Omental fat pad (tissue), 4 donors: Measurements from ENCODE around the gene RALGPS1. TPM values are rescaled to one million over a fixed set of nuclear protein-coding genes. Genes with fewer than 3 reads are reported as not detected.

Experiments
- ATAC-seq: fragments of 150-250 bp; one replicate; pipeline ENCODE4 v1.9.1; 2016; ENCODE audit warnings: mild to moderate bottlenecking, moderate library complexity; ENCODE audit not compliant: low FRiP score
- DNase-seq: peaks from one replicate; pipeline ENCODE4 v3.0.0-alpha.2; 2019; ENCODE audit warnings: low spot score
- total RNA-seq, 4 donors: library from RNA; depleted of rRNA; stranded (reverse); fragments of >200 nt; gene quantifications; one replicate each; pipeline ENCODE4 v1.1.0, GENCODE V29; 2016
- TF ChIP-seq, protein P1 (sequence below), 3 donors: fragments of 450-650 bp; IDR thresholded peaks; one replicate each; pipeline ENCODE4 v1.5.1; 2016 to 2017; ENCODE audit warnings: antibody characterized with exemption in 3 of 3, mild to moderate bottlenecking in 3 of 3, moderate library complexity in 2 of 3

The RALGPS1 gene
- total RNA-seq, 4 donors from 2014 or later, result 4.0 to 15.3 (median 4.8) TPM

DNA sequence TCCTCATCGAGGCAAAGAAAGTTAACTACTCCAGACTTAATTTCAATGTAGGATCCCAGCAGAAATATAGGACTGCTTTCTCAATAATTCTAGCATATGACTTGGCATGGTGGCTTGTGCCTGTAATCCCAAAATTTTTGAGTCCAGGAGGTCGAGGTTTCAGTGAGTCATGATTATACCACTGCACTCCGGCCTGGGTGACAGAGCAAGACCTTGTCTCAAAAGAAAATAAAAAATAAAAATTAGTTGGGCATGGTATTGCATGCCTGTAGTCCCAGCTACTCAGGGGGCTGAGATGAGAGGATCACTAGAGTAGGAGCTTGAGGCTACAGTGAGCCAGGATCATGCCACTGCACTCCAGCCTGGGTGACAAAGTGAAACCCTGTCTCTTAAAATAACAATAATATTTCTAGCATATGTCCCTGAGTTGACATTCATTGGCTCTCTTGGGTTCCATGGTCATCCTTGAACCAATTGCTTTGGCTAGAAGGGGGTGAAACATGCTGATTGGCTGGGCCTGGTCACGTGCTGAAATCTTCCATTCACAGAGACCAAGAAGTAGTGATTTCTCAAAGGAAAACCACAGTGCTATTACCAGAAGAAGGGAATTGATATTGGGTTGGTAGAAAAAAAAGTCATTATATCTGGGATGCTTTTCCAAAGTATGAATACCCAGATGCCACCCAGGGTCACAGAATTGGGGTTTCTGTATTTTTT is 318.4 kb downstream of the RALGPS1 start:
- TF ChIP-seq, protein P1, sequence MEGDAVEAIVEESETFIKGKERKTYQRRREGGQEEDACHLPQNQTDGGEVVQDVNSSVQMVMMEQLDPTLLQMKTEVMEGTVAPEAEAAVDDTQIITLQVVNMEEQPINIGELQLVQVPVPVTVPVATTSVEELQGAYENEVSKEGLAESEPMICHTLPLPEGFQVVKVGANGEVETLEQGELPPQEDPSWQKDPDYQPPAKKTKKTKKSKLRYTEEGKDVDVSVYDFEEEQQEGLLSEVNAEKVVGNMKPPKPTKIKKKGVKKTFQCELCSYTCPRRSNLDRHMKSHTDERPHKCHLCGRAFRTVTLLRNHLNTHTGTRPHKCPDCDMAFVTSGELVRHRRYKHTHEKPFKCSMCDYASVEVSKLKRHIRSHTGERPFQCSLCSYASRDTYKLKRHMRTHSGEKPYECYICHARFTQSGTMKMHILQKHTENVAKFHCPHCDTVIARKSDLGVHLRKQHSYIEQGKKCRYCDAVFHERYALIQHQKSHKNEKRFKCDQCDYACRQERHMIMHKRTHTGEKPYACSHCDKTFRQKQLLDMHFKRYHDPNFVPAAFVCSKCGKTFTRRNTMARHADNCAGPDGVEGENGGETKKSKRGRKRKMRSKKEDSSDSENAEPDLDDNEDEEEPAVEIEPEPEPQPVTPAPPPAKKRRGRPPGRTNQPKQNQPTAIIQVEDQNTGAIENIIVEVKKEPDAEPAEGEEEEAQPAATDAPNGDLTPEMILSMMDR (IDR thresholded peaks at IDR 0.05), result no peak
- ATAC-seq (no peak), DNase-seq (no peak)

DNA sequence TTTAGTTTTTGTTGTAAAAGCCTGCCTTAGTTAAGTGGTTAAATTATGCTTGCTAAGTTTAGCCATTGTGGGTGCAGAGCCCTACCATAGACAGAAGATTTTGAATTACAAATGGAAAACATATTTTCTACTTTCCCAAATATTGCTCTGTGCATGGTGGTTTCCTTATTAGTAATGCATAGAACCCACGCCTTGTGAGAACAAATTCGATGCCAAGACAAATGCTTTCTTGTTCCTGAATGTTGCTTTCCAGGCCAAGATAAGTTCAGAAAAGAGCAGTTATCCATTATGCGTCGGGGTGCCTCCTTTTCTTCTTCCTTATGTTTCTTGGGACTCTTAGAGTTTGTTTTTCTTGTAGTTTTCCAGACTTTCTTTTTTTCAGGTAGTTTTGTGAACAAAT is 319.0 kb downstream of the RALGPS1 start:
- TF ChIP-seq, protein P1 (IDR thresholded peaks at IDR 0.05), result no peak
- no peak for ATAC-seq
- no peak for DNase-seq

DNA sequence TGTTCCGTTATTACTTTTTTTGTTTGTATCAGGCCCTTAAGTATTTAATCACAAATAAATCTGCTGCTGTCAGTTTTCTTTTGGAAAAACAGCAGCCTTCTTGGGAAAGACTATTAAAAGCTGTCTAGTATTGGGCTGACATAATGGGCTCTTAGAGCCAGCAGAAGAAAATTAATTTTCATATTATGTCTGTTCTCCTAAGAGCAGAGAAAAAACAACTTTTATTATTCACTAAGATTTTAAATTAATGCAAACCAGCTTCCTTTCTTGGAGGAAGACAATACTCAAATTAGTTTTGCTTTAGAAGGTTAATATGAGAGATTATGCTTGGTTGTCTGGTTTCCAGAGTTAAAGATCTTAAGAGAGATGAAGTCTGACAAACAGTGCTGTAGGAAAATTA is 319.4 kb downstream of the RALGPS1 start:
- TF ChIP-seq, protein P1 (IDR thresholded peaks at IDR 0.05), result no peak
- no peak for DNase-seq
- ATAC-seq, result no peak

DNA sequence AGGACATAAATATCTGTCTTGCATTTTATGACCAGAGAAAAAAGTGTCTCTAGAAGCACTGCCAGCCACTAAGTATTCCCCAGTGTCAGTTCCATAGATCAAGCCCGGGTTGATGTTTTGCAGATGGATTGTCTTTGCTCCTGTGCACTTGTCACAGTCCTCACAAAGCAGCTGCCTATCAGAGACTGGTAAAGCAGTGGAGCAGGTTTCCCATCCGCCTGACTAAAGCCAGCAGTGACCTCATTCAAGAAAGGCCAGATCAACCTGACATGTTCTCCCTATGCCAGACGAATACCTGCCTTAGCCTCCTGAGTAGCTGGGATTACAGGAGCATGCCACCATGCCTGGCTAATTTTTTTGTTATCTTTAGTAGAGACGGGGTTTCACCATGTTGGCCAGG is 323.2 kb downstream of the RALGPS1 start:
- ATAC-seq (no peak), DNase-seq (no peak)
- TF ChIP-seq, protein P1 (IDR thresholded peaks at IDR 0.05), result no peak

DNA sequence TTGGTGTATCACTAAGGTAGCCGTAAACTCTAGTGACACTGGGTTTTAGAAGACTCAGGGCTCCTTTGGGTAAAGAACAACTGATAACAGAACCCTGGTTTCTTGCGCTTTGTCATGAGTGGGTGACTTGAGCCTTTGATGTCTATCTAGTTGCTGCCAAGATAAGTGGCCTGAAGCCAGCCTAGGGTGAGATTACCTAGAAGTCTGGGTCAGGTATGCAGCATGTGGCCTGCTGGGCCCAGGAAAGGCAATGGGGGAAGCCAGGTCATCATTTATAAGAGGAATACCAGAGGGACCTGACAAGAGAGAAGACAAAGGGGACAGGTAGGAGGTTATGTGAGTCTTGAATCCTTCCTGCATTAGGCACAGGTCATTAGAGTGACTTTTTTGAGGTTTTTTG is 326.8 kb downstream of the RALGPS1 start:
- DNase-seq (no peak), ATAC-seq (no peak)
- TF ChIP-seq, protein P1 (IDR thresholded peaks at IDR 0.05), result no peak

DNA sequence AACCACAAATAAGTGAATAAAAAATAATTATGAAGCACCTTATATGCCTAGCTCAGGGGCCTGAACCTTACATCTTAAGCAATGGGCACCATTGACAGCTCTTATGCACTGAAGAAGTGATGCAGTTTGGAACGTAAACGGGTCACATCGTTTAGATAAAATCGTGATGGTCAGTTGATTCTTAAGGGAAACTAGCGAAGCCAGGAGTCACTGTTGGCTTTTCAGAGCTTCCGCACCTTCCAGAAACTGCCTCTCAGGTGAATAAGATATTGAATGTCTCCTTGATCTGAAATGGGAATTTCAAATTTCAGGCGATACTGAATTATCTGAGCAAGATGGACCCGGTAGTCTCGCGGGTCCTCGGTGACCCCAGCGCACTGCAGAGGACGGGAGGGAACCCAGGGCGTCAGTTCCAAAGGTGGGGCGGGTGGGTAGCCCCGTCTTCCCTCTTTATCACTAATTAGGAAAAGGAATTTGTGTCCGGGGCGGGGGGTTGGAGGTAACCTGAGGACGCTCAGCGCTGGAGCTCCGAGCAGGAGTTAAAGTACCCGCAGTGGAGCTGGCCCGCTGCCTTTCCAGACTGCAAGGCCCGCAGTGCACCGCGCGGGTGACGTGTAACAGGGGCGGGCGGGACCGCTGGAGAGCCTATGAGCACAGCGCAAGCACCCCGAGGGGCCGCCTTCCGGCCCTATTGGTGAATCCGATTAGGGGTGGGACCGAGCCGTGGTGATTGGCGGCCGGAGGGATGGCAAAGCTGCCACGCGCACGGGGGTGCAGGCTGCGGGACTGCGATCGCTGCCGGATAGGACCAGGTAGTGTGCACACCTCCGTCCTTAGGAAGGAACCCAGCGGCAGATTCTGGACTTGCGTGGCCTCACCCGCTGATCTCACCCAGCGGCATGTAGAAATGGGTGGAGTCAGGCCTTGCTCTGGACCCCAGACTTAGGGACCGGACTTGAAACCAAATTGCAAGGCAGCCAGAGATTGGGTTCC is 330.3 kb downstream of the RALGPS1 start:
- TF ChIP-seq, protein P1 (IDR thresholded peaks at IDR 0.05), result no peak
- peak; percentile 100 for ATAC-seq
- peak; percentile 85 for DNase-seq
